COR-L47 (cell line): Measurements from ENCODE around the gene CES2.
A peak's percentile ranks its signal among the peaks of the same experiment; 100 is the strongest.
"Not testable (repeated sequence)": the region's sequence is repeated elsewhere in the genome, so short reads cannot be mapped to it uniquely, and the experiment has no call there.

Experiments used
- DNase-seq: peaks from one replicate; lab custom pipeline; 2025; lab: John Stamatoyannopoulos, UW

CES2 gene

DNA sequence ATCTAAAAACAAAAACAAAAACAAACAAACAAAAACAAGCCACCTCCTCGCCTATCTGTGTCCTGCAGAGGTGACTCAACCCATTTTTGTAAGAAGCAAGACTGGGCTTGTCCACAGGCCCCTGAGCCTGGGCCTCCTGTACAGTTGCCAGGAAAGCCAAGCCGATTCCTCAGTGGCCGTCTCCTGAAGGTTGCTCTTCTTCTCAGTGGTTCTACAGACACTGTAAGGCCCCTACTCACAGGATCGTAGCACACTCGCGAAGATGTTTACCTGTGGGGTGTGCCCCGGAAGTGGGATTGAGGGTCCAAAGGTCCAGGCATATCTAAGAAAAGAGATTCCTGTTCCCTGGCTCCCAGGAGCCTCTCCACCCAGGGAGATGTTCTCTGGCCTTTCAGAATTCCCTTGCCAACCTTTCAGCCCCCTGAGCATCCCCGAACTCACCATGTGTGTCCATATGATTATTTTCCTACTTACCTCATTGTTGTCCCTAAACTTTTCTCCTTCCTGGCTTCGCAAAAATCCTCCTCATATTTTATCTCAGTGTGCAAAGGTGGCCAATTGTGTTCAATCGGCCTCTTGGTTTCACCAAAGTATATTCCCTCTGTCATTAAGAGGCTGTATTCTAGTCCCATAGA lies 18.3 kb downstream of the CES2 start:
- DNase-seq: no peak

- DNase-seq: peak; percentile 63
Measured at GRCh38 chr16:66954097-66954659, 18.9 kb downstream of the CES2 start.

GRCh38 chr16:66955363-66956153 lies 20.2 kb downstream of the CES2 start:
- DNase-seq: not testable (repeated sequence)

DNA sequence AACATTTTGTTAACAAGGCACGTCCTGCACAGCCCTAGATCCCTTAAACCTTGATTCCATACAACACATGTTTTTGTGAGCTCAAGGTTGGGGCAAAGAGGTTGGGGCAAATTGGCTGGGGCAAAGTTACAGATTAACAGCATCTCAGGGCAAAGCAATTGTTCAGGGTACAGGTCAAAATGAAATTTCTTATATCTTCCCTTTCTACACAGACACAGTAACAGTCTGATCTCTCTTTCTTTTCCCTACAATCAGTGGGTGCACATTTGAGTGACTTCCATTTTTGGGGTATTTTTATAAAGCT lies 20.8 kb downstream of the CES2 start:
- DNase-seq: not testable (repeated sequence)

DNA sequence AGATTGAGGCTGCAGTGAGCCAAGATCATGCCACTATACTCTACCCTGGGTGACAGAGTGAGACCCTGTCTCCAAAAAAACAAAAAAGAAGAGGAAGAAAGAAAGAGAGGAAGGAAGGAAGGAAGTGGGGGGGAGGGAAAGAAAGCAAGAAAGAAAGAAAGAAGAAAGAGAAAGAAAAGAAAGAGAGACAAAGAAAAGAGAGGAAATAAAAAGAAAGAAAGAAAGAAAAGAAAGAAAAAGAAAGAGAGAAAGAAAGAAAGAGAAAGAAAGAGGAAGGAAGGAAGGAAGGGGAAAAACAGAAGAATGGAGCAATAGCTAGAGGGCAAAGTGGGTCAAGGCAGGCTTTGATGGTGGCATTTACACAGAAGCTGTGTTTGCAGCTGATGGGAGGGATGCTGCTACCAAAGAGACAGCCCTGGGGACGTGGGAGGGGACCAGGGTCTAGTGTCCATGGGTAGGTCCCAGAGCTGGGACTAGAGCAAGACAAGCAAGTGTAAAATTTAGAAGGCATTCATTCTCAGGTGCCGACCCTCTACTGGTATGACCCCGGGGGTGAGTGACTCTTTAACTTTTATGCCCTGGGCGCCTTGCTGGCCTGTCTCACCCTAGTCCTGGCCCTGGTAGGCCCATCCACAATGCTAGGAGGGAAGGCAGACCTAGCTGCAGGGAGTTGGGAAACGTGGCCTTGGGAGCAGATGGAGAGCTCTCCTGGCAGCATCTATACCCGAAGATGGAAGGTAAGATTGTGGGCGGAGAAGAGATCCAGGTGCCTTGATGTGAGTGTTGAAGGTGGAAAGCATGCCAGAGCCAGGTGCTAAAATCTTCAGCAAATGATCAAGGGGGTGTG lies 23.8 kb downstream of the CES2 start:
- no peak for DNase-seq

- no peak for DNase-seq
Measured at GRCh38 chr16:66959704-66960161, 24.4 kb downstream of the CES2 start.

GRCh38 chr16:66960270-66960669 lies 25.0 kb downstream of the CES2 start:
- DNase-seq: no peak

DNA sequence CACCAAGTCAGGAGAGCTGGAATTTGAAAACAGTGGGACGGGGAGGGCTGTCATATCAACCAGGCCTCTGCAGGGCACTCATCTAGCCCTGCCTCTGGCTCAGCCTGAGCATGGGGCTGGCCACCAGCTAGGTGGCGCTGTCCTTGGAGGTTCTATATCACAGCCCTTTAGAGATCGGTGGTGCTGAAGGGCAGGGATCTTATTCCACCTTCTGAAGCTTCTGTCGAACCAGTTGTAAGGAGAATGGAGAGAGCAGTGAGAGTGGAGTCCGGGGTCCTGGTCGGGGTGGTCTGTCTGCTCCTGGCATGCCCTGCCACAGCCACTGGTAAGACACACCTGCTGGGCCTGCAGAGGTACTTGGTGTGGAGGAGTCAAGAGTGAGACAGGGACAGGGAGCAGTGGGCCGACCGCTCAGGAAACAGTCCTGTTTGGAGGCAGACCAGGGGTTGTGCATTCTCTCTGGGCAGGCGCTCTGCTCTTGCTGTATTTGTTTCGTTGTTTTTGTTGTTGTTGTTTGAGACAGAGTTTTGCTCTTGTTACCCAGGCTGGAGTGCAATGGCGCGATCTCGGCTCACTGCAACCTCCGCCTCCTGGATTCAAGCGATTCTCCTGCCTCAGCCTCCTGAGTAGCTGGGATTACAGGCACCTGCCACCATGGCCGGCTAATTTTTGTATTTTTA lies 25.9 kb downstream of the CES2 start, which contains the start of gene CES3:
Gene CES3 (plus strand): TSS at position 202 of the 680 bp plus-strand sequence. CDS start 42 bp downstream, at position 244.
- peak; percentile 66 for DNase-seq

DNA sequence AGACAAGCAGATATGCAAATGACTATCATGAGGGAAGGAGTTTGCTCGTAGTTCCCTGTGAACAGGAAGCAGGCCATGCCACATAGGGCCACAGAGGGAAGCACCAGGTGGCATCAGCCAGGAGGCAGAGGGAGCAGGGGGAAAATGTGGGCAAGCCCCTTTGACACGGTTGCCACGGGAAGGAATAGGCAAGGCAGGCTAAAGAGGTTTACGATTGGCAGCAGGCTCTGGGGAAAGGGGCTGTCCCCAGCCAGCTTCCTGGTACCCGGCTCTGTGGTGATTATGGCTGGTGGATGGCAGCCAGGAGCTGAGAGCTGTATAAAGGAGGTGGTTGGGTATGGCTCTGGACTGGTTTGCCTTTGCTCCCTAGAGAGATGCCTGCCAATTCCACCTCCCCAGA lies 26.6 kb downstream of the CES2 start:
- DNase-seq: no peak

GRCh38 chr16:66964049-66964448 lies 28.7 kb downstream of the CES2 start:
- DNase-seq: peak; percentile 62

GRCh38 chr16:66968847-66969246 lies 33.5 kb downstream of the CES2 start:
- no peak for DNase-seq

DNA sequence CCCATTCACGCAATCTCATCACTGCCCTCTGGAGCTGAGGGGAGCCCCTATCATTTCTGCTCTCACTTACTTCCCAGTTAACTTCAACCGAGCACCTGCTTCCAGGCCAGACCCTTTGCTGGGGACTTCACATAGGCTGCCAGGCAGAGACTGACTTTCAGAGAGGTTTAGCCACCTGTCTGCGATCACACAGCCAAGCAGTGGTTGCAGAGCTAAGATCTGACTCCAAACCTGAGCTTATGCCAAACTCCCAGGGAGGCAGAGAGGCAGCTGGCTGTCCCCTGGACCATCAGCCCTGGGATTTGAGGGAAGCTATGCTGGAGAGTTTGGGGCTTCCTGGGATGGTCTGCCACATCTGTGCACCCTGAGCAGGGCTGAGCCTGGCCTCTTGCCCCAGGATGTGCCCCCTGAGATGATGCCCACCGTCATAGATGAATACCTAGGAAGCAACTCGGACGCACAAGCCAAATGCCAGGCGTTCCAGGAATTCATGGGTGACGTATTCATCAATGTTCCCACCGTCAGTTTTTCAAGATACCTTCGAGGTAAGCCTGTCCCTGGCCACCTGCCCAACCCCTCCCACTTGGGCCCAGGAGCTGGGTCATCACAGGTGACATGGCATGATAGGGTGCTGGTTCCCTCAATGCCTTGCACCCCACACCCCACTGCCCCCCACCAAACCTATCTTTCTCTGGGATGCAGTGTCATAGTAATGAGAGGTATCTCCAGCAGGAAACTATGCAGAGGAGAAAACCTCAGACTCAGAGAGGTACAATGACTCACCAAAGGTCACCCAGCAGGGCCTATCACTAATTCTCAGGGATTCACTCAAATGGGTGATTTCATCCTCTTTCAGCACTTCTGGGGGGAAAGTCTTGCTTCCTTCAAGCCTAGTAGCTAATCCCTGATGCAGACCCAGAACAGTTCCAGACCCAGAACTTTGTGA lies 35.7 kb downstream of the CES2 start:
- DNase-seq: no peak

- DNase-seq: no peak
Measured at GRCh38 chr16:66972983-66973382, 37.7 kb downstream of the CES2 start.

- DNase-seq: no peak
Measured at GRCh38 chr16:66973716-66974115, 38.4 kb downstream of the CES2 start.

DNA sequence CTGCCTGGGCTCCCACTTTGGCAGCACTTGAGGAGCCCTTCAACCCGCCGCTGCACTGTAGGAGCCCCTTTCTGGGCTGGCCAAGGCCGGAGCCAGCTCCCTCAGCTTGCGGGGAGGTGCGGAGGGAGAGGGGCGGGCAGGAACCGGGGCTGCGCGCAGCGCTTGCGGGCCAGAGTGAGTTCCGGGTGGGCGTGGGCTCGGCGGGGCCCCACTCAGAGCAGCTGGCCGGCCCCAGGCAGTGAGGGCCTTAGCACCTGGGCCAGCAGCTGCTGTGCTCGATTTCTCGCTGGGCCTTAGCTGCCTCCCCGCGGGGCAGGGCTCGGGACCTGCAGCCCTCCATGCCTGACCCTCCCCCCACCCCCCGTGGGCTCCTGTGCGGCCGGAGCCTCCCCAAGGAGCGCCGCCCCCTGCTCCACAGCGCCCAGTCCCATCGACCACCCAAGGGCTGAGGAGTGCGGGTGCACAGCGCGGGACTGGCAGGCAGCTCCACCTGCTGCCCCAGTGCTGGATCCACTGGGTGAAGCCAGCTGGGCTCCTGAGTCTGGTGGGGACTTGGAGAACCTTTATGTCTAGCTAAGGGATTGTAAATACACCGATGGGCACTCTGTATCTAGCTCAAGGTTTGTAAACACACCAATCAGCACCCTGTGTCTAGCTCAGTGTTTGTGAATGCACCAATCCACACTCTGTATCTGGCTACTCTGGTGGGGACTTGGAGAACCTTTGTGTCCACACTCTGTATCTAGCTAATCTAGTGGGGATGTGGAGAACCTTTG lies 39.0 kb downstream of the CES2 start:
- not testable (repeated sequence) for DNase-seq

- not testable (repeated sequence) for DNase-seq
Measured at GRCh38 chr16:66974932-66975246, 39.6 kb downstream of the CES2 start.

GRCh38 chr16:66975302-66975893 lies 40.1 kb downstream of the CES2 start:
- no peak for DNase-seq

GRCh38 chr16:66976746-66977145 lies 41.4 kb downstream of the CES2 start:
- no peak for DNase-seq

DNA sequence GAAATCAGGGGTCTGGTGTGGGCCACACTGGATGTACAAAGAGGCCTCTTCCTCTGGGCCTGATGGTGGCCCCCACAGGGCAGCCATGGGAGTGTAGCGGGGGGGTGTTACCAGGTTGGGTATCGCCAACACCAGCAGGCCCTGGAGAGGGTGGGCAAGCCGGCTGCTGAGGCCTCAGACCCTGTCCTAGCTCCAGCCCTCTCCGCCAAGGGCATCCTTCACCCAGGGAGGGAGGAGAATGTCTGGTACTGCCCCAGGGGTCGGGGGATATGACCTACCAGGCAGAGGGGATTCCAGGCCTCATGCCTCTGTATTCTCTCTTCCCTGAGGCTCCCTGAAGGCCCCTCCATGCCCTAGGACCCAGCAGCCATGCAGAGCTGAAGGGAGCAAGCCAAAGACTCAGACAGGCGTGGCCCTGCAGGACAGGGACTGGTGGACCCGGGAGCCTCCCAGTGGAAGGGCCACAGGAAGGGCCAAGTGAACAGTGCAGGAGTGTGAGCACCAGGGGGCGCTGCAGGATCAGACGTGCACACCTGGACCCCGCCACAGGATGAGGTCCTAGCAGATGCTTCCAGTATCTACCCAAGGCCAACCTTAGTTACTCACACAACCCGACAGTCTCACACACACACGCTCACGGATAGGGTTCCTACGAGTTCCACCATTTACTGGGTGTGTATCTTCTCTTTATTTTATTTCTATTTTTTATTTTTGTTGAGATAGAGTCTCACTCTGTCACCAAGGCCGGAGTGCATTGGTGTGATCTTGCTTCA lies 42.2 kb downstream of the CES2 start:
- peak; percentile 81 for DNase-seq
